ENCODE results near the gene KAT2A. TPM values are rescaled to one million over a fixed set of nuclear protein-coding genes. Genes with fewer than 3 reads are reported as not detected.

Gene KAT2A
- total RNA-seq = 18.2 TPM

DNA sequence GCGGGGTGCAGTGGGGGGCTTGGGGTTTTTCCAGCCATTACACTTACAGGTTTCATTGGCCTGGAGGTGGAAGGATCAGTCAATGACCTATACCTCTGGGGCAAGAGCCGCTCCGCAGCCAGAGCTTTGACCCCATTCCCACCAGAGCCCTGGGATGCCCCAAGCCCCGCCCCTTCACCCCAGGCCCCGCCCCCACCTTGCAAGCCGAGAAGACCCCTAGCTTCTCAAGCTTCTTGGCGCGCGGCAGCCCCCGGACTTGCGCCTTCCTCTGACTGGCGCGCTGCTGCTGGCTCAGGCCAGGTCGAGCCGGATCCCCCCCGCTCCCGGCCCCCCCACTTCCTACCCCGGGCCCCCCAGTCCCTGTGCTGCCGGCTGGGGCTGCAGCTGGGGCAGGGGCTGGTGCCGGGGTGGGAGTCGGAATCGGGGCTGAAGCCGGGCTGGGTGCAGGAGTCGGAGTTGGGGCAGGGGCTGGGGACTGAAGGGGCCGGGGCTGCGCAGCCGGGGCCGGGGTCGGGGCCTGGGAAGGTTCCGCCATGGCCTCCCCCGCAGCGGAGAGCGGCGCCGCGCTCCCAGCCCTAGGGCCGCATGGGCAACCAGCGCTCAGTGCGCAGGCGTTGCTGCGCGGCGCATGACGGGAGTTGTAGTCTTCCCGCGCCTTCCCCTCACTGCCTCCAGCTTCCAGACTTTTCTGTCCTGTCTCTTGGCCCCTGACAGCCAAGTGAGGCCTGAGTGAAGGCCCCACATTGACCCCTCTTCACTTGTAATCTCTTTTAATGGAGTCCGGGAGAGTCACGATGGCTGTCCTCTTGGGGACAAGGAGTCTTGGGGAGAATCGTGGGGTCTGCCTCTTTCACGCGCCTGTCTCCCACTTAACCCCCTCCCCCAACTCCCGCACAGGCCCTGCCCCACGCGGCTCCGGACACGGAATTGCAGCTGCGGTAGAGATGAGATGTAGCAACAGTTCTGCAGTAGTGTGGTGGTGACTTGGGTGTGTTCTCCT, at the start of gene KAT2A:
TSS of gene KAT2A (minus strand) at position 598 of the 1,000 bp plus-strand sequence. CDS start at position 535, 63 bp downstream.

GRCh38 chr17:42122371-42123303, 1.5 kb upstream of the KAT2A start, which contains the start of gene HSPB9:
HSPB9 (plus strand) TSS chr17:42122804; CDS start chr17:42122851, 47 bp downstream.

GRCh38 chr17:42112552-42113176, 8.5 kb downstream of the KAT2A start, which contains the start of gene DHX58:
DHX58 (minus strand) TSS chr17:42112714; CDS start chr17:42111892, 822 bp downstream.

GRCh38 chr17:42097691-42098631, 23.2 kb downstream of the KAT2A start, which contains the start of gene ZNF385C:
ZNF385C (minus strand) TSS chr17:42098473; CDS start chr17:42063056, 35,417 bp downstream.

Other genes with a start within 250 kb of the KAT2A start
- gene ACLY, start 202.4 kb downstream of the KAT2A start, total RNA-seq = 131 TPM
- 3.1 TPM for gene ODAD4, start 190.8 kb downstream of the KAT2A start, total RNA-seq
- gene CNP, start 154.6 kb downstream of the KAT2A start, total RNA-seq = 40.7 TPM
- 92.3 TPM for gene DNAJC7, start 103.9 kb downstream of the KAT2A start, total RNA-seq
- gene NKIRAS2, start 101.3 kb downstream of the KAT2A start, total RNA-seq = 36.6 TPM
- 4.7 TPM for gene C17orf113, start 70.8 kb downstream of the KAT2A start, total RNA-seq
- 0.31 TPM for gene ZNF385C, start 22.9 kb downstream of the KAT2A start, total RNA-seq
- gene DHX58, start 8.7 kb downstream of the KAT2A start, total RNA-seq = 1.6 TPM
- not detected for gene HSPB9, start 1.4 kb upstream of the KAT2A start, total RNA-seq
- 62.0 TPM for gene RAB5C, start 33.6 kb upstream of the KAT2A start, total RNA-seq
- 0.63 TPM for gene KCNH4, start 59.8 kb upstream of the KAT2A start, total RNA-seq
- not detected for gene HCRT, start 64.1 kb upstream of the KAT2A start, total RNA-seq
- gene GHDC, start 73.1 kb upstream of the KAT2A start, total RNA-seq = 6.9 TPM
- gene STAT5B, start 155.0 kb upstream of the KAT2A start, total RNA-seq = 38.5 TPM
- gene STAT5A, start 167.1 kb upstream of the KAT2A start, total RNA-seq = 0.94 TPM

Data from parietal lobe (tissue), 1 donor.